ENCODE data around the gene TMEM63C.

TMEM63C gene

DNA sequence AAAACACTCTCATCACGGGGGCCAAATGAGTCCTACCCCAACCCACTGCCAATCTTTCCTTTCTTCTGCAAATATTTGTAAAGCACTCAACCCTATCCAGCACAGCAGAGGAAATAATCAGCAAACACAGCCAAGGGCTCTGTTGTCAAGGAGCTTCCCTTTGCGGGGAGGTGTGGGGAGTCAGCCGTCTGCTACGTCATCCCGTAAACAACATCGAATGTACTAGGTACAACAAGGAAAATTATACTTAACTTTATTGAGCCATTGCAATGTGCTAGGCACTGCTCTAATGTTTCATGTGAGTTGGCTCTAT lies 22.8 kb downstream of the TMEM63C start:
- no peak for DNase-seq (ENCODE audit: low read depth)
- TF ChIP-seq, protein P1, sequence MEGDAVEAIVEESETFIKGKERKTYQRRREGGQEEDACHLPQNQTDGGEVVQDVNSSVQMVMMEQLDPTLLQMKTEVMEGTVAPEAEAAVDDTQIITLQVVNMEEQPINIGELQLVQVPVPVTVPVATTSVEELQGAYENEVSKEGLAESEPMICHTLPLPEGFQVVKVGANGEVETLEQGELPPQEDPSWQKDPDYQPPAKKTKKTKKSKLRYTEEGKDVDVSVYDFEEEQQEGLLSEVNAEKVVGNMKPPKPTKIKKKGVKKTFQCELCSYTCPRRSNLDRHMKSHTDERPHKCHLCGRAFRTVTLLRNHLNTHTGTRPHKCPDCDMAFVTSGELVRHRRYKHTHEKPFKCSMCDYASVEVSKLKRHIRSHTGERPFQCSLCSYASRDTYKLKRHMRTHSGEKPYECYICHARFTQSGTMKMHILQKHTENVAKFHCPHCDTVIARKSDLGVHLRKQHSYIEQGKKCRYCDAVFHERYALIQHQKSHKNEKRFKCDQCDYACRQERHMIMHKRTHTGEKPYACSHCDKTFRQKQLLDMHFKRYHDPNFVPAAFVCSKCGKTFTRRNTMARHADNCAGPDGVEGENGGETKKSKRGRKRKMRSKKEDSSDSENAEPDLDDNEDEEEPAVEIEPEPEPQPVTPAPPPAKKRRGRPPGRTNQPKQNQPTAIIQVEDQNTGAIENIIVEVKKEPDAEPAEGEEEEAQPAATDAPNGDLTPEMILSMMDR (IDR thresholded peaks at IDR 0.05; ENCODE audit: insufficient read depth, low read depth, low read length, missing control alignments): no peak
- H3K4me3 ChIP-seq (ENCODE audit: low read depth, low read length): no peak overlapping the region

DNA sequence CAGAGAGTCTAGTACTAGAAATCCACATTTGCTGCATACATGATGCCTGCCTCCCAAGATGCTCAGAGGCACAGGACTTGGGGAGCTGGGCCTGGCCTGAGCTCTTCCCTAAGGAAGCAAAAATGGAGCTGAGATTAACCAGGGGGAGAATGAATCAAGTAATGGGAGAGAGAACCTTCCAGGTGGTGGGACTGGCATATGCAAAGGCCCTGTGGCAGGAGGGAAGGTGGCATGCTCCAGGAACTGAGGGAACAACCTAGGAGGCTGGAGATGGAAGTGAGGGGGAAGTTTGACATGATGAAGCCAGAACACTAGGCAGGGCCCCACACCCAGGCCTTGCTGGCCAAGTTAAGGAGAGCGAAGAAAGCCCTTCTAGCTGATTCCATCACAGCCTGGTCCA lies 23.3 kb downstream of the TMEM63C start:
- DNase-seq (ENCODE audit: low read depth): no peak
- no peak overlapping the region for H3K4me3 ChIP-seq (ENCODE audit: low read depth, low read length)
- TF ChIP-seq, protein P1 (IDR thresholded peaks at IDR 0.05; ENCODE audit: insufficient read depth, low read depth, low read length, missing control alignments): no peak

DNA sequence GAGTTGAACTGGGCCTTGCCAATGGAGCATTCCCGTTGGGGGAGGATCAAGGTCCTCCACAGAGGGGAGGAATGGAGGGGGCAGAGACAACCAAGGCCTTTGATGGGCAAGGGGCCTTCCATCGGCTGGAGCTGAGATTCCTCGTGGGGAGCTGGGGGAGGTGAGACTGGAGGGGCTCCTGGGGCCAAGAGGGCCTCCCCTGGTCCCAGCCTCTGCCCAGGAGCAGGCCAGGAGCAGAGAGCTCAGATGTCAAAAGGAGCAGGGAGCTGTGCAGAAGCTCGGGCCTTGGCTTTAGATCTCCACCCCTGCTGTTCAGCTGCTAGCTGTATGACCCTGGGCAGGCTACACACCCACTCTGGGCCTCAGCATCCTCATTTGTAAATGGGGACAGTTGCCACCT lies 24.0 kb downstream of the TMEM63C start:
- no peak overlapping the region for H3K4me3 ChIP-seq (ENCODE audit: low read depth, low read length)
- TF ChIP-seq, protein P1 (IDR thresholded peaks at IDR 0.05; ENCODE audit: insufficient read depth, low read depth, low read length, missing control alignments): no peak
- DNase-seq (ENCODE audit: low read depth): no peak

DNA sequence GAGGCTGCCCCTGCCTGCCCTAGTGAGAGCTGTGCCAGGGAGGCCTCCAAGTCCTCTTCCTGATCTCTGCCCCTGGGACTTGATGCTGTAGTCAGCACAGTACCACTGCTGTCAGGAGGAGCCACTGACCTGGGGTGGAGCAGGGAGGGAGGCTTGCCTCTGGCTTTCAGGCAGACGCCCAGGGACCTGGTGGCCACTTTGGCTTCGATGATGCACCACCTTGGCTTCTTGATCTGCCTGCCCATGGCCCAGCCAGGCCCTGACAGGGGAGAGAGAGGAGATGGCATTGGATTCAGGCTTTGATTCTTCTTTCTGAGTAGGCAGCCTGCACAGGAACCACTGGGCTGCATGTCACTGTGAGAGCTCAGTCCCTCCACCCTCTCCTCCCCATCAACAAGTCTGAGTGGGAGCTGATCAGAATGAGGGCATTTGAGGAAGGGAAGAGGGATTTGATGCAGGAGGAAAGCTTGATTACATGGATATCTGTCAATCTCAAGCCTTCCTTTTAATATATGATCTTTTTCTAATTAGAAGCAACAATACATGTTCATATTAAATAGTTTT lies 24.7 kb downstream of the TMEM63C start:
- TF ChIP-seq, protein P1 (IDR thresholded peaks at IDR 0.05; ENCODE audit: insufficient read depth, low read depth, low read length, missing control alignments): no peak

DNA sequence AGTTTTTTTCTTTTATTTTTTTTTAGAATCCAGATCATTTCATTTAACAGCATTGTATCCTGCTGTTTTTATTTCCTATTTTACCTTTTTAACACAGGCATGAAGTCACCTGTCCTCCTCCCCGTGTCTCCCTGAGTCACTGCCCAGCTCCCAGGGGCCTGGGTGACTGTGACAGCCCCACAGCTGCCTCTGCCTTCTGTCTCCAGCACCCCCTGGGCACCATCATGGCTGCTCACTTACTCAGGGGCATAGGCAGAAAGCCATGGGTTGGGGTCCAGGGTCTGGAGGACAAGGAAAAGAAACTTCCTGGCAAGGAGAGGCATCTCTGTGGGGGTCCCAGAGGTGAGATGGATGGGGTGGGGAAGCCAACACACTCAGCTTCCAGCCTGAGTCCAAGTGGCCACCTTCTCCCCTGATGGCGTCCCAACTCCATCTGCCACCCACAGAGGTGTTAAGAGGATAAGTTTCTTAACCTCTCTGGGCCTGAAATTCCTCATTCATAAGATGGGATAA lies 25.3 kb downstream of the TMEM63C start:
- H3K4me3 ChIP-seq (ENCODE audit: low read depth, low read length): no peak overlapping the region
- TF ChIP-seq, protein P1 (IDR thresholded peaks at IDR 0.05; ENCODE audit: insufficient read depth, low read depth, low read length, missing control alignments): no peak
- DNase-seq (ENCODE audit: low read depth): no peak

More for the DNA sequence above, 24.7 kb downstream of the TMEM63C start:
- DNase-seq (ENCODE audit: low read depth): no peak
- no peak overlapping the region for H3K4me3 ChIP-seq (ENCODE audit: low read depth, low read length)

DNA sequence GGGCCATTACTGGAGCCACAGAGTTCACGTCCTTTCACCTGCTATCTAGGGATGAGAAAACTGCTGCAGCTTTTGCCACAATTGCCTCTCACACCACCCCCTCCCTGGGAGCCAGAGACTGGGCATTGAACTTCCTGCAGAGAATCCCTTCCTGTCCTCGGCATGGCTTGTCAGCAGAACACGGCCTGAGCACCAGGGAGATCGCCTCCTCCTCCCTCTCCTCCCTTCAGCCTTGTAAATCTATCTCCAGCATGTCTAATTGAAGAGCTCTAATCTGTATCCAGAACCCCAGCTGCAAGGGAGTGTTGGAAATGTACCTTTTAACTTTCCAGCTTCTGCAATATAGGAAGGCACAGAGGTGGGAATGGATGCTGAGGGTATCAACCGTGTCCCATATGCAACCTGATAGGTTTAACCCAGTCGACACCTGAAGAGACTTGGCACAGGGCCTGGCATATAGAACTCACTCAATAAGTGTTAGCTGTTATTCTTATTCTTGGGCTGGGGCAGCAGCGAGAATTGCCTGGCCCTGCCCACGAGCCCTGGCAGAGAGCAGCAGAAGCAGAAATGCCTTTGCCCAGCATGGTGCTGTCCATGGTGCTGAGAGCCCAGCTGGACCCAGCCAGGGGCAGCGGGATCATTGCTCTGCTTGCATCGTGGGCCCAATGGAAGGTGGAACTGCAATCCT lies 26.8 kb downstream of the TMEM63C start:
- H3K4me3 ChIP-seq (ENCODE audit: low read depth, low read length): no peak overlapping the region
- DNase-seq (ENCODE audit: low read depth): peak; percentile 39
- TF ChIP-seq, protein P1 (IDR thresholded peaks at IDR 0.05; ENCODE audit: insufficient read depth, low read depth, low read length, missing control alignments): no peak

DNA sequence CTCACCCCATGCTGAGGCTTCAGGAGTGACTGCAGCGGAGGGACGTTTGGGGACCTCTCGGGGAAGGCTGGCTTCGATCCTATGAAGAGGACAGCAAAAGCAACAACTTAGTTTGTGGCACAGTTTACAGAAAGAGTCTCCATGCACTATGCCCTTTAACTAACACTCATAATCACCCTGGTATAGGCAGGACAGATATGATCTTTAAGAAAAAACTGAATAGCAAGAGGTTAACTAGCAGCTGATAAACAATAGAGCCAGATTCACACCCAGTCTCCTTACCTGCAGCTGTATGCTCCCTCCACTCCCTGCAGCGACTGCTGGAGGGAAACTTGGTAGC lies 27.4 kb downstream of the TMEM63C start:
- no peak for DNase-seq (ENCODE audit: low read depth)
- TF ChIP-seq, protein P1 (IDR thresholded peaks at IDR 0.05; ENCODE audit: insufficient read depth, low read depth, low read length, missing control alignments): no peak
- no peak overlapping the region for H3K4me3 ChIP-seq (ENCODE audit: low read depth, low read length)

Data from GM12865 (cell line).